ENCODE results near the gene WNK4. TPM values are rescaled to one million over a fixed set of nuclear protein-coding genes. Genes with fewer than 3 reads are reported as not detected.

The WNK4 gene
- total RNA-seq, 2 experiments from 2014 or later, result 0.18 to 0.20 TPM

DNA sequence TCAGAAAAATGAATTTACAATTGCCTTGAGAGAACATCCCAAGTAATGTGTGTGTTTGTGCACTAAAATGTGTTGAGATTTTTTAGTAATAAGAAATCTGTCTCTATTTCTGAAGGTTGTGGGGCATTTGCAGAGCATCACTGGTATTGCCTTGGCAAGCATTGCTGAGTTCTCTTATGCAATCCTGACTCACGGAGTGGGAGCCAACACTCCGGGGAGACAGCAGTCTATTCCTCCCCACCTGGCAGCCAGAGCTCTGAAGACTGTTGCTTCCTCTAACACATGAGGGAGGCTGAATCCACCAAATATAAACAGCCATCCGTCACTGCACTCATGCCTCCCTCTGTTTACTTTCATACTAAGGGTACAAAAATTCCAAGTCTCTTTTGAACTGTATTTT, 28.8 kb downstream of the WNK4 start:
- Mint-ChIP-seq H3K4me3 (no peak overlapping the region), H3K27ac (no peak overlapping the region), H3K4me1 (no peaks in the 10 kb centered on the region), H3K9me3 (no peaks in the 10 kb centered on the region), H3K27me3 (no peaks in the 10 kb centered on the region), H3K36me3 (ENCODE audit: low read depth) (peaks cover 37% of the 10 kb centered on the region)
- no peak for DNase-seq
- POLR2A ChIA-PET, result interaction anchor here (0.7 kb wide), 1 partner anchor 15 kb away, joined by 3 read pairs; the partner anchor contains the start of gene BECN1
- CTCF ChIA-PET, result interaction anchor here (1.0 to 1.1 kb wide), 2 partner anchors 11 to 46 kb away, joined by 3 to 4 read pairs; no protein-coding TSS in a partner anchor

DNA sequence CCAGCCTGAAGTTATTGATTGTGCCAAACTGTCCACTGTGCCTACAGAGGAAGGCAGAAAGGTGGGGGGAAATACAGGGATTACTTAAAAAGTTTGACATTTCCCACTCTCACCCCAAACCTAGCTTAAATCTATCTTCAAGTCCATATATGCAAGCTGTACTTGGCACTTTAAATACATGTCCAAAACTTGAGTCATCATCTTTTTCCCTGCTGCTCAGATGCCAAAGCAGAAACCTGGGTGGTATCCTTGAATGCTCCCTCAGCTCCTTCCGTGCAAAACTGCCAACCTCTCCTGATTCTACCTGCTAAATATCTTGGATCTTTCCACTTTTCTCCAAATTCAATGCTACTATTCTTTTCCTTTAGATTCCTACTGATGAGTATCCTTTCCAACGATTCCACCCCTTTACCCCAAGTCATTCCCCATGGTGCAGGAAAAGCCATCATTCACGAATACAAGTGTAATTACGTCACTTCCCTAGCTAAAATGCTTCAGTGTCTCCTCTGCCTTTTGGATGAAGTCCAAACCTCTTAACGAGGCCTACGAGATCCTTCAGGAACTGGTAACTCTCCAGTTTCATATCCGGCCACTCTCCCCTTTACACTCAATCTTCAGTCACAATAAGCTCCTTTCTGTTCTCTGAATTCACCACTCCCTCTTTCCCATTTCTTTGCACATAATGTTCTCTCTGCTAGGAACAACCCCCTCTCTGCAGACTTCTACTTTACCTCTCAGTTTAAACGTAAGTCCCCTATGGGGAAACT, 34.4 kb downstream of the WNK4 start:
- H3K27me3 Mint-ChIP-seq, result no peaks in the 10 kb centered on the region
- no peaks in the 10 kb centered on the region for H3K9me3 Mint-ChIP-seq
- POLR2A ChIA-PET, result interaction anchor here (1.1 to 2.0 kb wide), 2 partner anchors 9 kb away, joined by 3 to 10 read pairs; partner anchors contain the start of gene BECN1
- H3K4me1 Mint-ChIP-seq, result no peaks in the 10 kb centered on the region
- peaks cover 74% of the 10 kb centered on the region for H3K36me3 Mint-ChIP-seq (ENCODE audit: low read depth)
- no peak overlapping the region for H3K27ac Mint-ChIP-seq
- no peak overlapping the region for H3K4me3 Mint-ChIP-seq
- no peak for DNase-seq
- CTCF ChIA-PET, result interaction anchor here (0.5 to 1.3 kb wide), 2 partner anchors 9 to 433 kb away, joined by 3 to 8 read pairs; partner anchors contain the start of gene BECN1

DNA sequence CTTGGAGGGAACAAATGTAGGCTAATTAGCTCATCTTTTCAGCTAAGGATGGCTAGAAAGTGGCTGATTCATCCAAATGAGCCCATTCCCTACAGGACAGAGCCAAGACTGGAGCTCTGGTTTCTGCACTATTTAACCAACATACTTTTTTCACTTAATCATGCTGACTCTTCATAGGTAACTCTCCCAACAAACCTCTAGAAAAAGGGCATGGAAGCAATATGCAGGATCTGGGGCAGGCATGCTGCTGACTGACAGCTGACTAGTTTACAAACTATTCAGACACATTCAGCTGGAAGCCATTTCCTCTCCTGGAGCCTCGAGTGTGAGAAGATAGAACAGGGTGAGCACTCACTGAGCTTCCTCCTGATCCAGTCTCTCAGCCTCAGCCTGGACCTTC, 37.5 kb downstream of the WNK4 start:
- Mint-ChIP-seq H3K27ac (no peak overlapping the region), H3K4me1 (peaks cover 22% of the 10 kb centered on the region), H3K36me3 (ENCODE audit: low read depth) (peaks cover 79% of the 10 kb centered on the region), H3K9me3 (no peaks in the 10 kb centered on the region), H3K27me3 (no peaks in the 10 kb centered on the region), H3K4me3 (no peak overlapping the region)
- ChIA-PET CTCF (no interaction called here), POLR2A (interaction anchor here (0.6 to 1.5 kb wide), 2 partner anchors 16 to 44 kb away, joined by 3 to 4 read pairs; partner anchors contain the start of gene VPS25)
- no peak for DNase-seq

DNA sequence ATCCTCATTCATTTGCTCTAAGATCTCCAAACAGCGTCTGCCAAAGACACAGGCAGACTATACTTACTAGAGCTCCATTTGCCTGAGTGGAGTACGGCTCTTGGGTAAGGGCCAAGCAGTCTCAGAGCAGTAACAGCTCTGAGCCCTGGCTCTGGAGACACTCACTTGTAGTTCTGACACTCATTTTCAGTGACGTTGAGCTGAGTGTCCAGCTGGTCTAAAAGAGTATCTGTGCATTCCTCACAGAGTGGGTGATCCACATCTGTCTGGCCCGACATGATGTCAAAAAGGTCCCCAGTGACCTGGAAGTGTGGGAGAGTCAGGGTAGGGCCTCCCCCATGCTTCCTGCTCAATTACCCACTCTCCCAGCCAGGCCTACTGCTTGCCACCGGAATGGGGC, 38.0 kb downstream of the WNK4 start:
- H3K27ac Mint-ChIP-seq, result no peak overlapping the region
- H3K36me3 Mint-ChIP-seq (ENCODE audit: low read depth), result peaks cover 78% of the 10 kb centered on the region
- CTCF ChIA-PET, result interaction anchor here (0.6 kb wide), 1 partner anchor 253 kb away, joined by 3 read pairs; no protein-coding TSS in a partner anchor
- no peaks in the 10 kb centered on the region for H3K27me3 Mint-ChIP-seq
- no peak for DNase-seq
- H3K9me3 Mint-ChIP-seq, result no peaks in the 10 kb centered on the region
- H3K4me3 Mint-ChIP-seq, result no peak overlapping the region
- POLR2A ChIA-PET, result interaction anchor here (1.5 kb wide), 1 partner anchor 45 kb away, joined by 4 read pairs; the partner anchor contains the start of gene VPS25
- H3K4me1 Mint-ChIP-seq, result peaks cover 24% of the 10 kb centered on the region

DNA sequence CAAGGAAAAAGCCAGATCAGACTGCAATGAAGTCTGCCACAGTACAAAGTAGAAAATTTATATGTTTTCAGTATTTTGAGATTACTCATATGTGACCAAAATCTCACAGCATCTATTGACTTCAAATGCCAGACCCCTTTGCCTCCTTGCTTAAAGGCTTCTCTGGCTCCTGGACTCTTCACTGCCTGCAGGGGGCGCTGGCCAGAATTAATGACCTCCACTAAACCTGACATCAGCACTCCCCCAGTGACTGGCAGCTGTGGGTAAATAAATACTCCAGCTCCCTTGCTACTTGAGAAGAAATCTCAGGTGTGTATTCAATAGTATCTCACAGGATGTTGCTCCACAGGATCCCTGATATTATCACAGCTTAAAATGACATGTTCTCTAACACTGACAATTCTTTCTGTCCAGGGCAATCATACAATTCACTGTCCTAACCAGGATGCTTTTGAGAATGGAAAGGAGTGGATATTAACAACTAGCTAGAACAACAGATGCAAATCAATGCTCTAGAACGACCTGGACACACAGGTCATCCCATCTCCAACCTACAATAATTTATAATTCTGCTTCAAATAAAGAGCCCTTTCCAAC, 39.6 kb downstream of the WNK4 start:
- ChIA-PET POLR2A (interaction anchor here (1.4 kb wide), 1 partner anchor 13 kb away, joined by 5 read pairs; the partner anchor contains the start of gene PSME3), CTCF (interaction anchor here (0.6 to 5.7 kb wide), 9 partner anchors 10 to 242 kb away, joined by 3 to 48 read pairs (median 3); partner anchors contain the start of genes PSMC3IP, PSME3, RPL27 and VPS25)

DNA sequence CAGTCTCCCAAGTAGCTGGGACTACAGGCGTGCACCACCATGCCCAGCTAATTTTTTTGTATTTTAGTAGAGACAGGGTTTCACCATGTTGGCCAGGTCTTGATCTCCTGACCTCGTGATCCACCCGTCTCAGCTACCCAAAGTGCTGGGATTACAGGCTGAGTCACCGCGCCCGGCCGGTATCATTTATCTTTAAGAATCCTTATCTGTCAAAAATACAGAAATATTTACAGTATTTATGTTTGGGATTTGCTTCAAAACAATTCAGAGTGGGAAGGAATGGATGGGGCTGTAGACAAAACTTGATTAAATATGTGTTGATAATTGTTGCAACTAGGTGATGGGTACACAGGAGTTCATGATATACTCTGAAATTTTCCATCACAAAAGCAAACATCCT, 40.8 kb downstream of the WNK4 start:
- ChIA-PET POLR2A (interaction anchor here (0.6 to 4.0 kb wide), 2 partner anchors 48 to 117 kb away, joined by 4 to 30 read pairs; partner anchors contain the start of gene VPS25), CTCF (interaction anchor here (0.9 to 5.7 kb wide), 7 partner anchors 11 to 243 kb away, joined by 3 to 48 read pairs (median 5); partner anchors contain the start of genes CNTD1, COA3, PSMC3IP and PSME3)
- Mint-ChIP-seq H3K4me3 (no peak overlapping the region), H3K4me1 (peaks cover 38% of the 10 kb centered on the region), H3K36me3 (ENCODE audit: low read depth) (peaks cover 61% of the 10 kb centered on the region), H3K9me3 (no peaks in the 10 kb centered on the region), H3K27me3 (no peaks in the 10 kb centered on the region), H3K27ac (peak overlapping the region; percentile 2)
- DNase-seq, result no peak

More for the DNA sequence above, 39.6 kb downstream of the WNK4 start:
- peak; percentile 74 for DNase-seq
- H3K27me3 Mint-ChIP-seq, result no peaks in the 10 kb centered on the region
- H3K4me1 Mint-ChIP-seq, result peaks cover 36% of the 10 kb centered on the region
- H3K36me3 Mint-ChIP-seq (ENCODE audit: low read depth), result peaks cover 71% of the 10 kb centered on the region
- no peaks in the 10 kb centered on the region for H3K9me3 Mint-ChIP-seq
- H3K27ac Mint-ChIP-seq, result no peak overlapping the region
- H3K4me3 Mint-ChIP-seq, result no peak overlapping the region

DNA sequence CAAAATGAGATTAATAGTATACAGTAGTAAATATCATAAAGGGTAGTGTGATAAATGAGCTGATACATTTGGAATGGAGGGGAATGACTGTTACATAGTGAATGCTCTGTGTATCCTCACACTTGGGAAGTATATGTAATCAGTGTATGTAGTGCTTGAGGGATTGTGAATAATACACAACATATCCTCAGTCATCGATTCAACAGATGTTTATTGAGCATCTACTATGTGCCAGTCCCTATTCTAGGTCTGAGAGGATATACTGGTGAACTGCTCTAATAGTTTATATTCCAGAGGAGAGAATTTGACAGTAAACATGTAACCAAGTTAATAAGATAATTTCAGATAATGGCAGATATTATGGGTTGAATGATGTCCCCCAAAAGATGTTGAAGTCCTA, 47.1 kb downstream of the WNK4 start:
- H3K27me3 Mint-ChIP-seq, result peaks cover 22% of the 10 kb centered on the region
- POLR2A ChIA-PET, result no interaction called here
- CTCF ChIA-PET, result interaction anchor here (1.0 kb wide), 1 partner anchor 171 kb away, joined by 4 read pairs; the partner anchor contains the start of gene RPL27
- DNase-seq, result no peak
- no peaks in the 10 kb centered on the region for H3K9me3 Mint-ChIP-seq
- peaks cover 26% of the 10 kb centered on the region for H3K4me1 Mint-ChIP-seq
- H3K27ac Mint-ChIP-seq, result no peak overlapping the region
- no peak overlapping the region for H3K4me3 Mint-ChIP-seq
- peaks cover 8% of the 10 kb centered on the region for H3K36me3 Mint-ChIP-seq (ENCODE audit: low read depth)

DNA sequence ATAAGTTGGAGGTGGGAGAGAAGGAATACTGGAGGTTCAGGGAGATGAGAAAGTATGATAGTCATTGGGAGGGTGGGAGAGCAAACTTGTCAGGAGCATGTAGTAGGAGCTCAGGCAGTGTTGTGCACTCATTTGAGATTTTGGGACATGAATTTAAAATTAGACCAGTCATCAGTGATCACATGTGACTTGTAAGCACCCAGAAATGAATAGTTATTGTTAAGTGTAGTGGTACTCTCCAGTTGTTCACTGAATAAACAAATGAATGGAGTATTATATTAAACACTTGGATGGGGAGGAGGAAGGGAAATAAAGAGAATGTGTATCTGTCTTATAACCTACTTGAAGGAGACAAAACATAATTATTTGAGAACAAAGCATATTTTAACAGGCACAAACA, 50.6 kb downstream of the WNK4 start:
- peaks cover 24% of the 10 kb centered on the region for H3K4me1 Mint-ChIP-seq
- H3K36me3 Mint-ChIP-seq (ENCODE audit: low read depth), result peaks cover 10% of the 10 kb centered on the region
- no peak for DNase-seq
- H3K27ac Mint-ChIP-seq, result no peak overlapping the region
- no peak overlapping the region for H3K4me3 Mint-ChIP-seq
- ChIA-PET POLR2A (interaction anchor here (1.2 to 4.5 kb wide), 2 partner anchors 58 to 167 kb away, joined by 4 to 29 read pairs; partner anchors contain the start of genes RPL27 and VPS25), CTCF (interaction anchor here (0.8 to 4.4 kb wide), 2 partner anchors 8 to 253 kb away, joined by 4 to 48 read pairs; partner anchors contain the start of genes BECN1 and PSMC3IP)
- H3K9me3 Mint-ChIP-seq, result no peaks in the 10 kb centered on the region
- peaks cover 22% of the 10 kb centered on the region for H3K27me3 Mint-ChIP-seq

DNA sequence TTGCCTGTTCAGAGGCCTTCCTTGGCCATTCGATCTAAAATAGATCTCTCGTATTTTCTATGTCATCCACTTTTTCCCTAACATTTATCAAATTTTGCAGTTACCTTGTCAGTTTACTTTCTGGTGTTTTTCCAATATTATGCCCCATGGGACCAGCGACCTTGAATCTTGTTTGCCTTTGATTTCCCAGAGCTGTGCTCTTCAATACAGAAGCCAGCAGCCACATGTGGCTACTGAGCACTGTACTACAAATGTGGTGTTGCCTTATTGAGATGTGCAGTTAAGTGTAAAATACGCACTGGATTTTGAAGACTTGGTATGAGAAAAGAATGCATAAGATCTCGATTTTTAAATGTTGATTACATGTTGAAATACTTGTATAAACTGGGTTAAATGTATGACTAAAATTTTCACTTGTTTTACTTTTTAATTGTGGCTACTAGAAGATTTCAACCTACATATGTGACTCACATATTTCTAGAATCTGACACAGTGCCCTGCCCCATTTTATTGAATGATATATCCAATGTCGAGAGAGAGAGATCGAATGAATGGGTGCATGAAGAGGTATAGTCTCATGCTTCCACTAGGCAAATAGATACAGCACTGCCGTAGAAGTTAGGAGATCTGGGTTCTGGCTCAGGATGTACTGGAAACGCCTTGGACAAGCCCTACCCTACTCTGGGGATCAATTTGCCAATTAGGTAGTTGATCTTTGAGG, 52.0 kb downstream of the WNK4 start:
- ChIA-PET CTCF (interaction anchor here (2.2 to 4.4 kb wide), 3 partner anchors 10 to 254 kb away, joined by 7 to 48 read pairs (median 9); partner anchors contain the start of genes BECN1, PSMC3IP and RPL27), POLR2A (interaction anchor here (1.0 to 4.5 kb wide), 10 partner anchors 8 to 529 kb away, joined by 3 to 59 read pairs (median 4); partner anchors contain the start of genes AARSD1, BECN1, NBR1 and RETREG3)
- H3K36me3 Mint-ChIP-seq (ENCODE audit: low read depth), result peaks cover 11% of the 10 kb centered on the region
- DNase-seq, result no peak
- H3K27ac Mint-ChIP-seq, result peak overlapping the region; percentile 92
- H3K9me3 Mint-ChIP-seq, result no peaks in the 10 kb centered on the region
- H3K4me1 Mint-ChIP-seq, result peaks cover 24% of the 10 kb centered on the region
- H3K4me3 Mint-ChIP-seq, result peak overlapping the region; percentile 89
- peaks cover 17% of the 10 kb centered on the region for H3K27me3 Mint-ChIP-seq

DNA sequence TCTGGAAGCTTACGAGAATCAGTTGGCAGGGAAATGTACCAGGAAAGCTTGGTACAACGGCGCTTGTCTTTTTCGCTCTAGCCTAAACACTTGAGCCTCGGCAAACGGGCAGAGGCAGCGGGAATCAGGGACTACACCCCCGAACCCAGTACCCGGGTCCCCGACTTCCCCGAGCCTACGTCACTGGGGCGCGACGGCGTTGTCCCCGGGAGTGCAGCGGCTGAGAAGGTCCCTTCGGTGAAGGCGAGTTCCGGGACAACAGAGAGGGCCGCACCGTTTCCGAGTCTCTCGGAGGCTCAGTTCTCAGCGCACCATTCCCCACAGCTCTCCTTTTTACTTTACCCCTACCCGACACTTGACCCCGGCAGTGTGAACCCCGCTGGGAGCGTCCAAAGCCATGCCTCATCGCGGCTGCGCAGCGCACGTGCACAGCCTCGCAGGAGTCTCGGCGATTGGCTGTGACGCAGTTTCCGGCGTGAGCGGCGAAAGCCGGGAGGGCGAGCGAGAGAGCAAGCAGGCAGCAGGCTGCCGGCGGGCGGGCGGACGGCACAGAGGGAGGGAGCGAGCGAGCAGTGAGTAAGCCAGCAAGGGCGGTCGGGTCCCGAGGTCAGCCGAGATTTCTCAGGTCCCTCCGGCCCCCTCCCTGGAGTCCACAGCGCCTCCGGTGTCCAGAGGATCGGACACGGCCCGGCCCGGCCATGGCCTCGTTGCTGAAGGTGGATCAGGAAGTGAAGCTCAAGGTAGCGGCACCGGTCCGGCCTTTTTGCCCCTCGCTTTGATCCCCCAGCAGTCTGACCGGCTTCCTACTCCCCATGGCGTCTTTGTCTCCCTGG, 52.7 kb downstream of the WNK4 start, which contains the start of gene PSME3:
TSS of gene PSME3 (plus strand) at position 464 of the 833 bp plus-strand sequence. CDS start at position 699, 235 bp downstream.
- peak; percentile 91 for DNase-seq
- Mint-ChIP-seq H3K36me3 (ENCODE audit: low read depth) (peaks cover 19% of the 10 kb centered on the region), H3K9me3 (no peaks in the 10 kb centered on the region), H3K4me3 (peak within 1 kb of the TSS; percentile 89), H3K4me1 (peaks cover 26% of the 10 kb centered on the region), H3K27me3 (peaks cover 10% of the 10 kb centered on the region), H3K27ac (peak within 1 kb of the TSS; percentile 92)
- POLR2A ChIA-PET, result interaction anchor here (0.6 to 4.5 kb wide), 25 partner anchors 9 to 1274 kb away, joined by 3 to 59 read pairs (median 4); partner anchors contain the start of genes AARSD1, AOC2, AOC3 and BECN1
- CTCF ChIA-PET, result interaction anchor here (2.2 to 4.4 kb wide), 3 partner anchors 11 to 255 kb away, joined by 7 to 48 read pairs (median 9); partner anchors contain the start of genes BECN1, PSMC3IP and RPL27

DNA sequence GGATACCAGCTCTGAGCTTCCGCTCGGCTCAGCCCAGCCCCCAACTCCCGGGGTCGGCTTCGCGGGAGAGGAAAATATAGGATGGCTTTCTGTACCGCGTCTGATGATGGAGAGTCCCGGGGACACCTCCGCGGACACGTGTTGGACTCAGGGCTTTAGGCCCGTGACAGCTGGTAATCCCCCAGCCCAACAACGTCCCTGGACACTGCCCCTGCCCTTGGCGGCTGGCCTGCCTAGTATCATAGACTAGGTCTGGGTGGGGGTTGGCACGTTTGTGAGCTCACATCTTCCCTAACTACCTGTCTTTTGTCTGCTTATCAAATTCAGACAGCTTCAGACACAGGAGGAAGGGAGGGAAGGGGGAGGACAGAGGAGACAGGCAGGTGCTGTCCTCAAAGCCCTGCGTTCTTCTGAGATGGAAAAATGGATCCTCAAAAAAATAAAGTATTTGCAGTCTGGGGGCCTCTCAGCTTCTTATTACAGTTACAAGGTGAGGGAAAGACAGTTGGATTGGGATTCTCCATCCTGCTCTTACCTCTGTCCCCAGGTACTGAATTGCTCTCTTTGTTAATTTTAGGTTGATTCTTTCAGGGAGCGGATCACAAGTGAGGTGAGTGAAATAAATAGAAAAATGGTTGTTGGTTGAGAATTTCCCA, 53.5 kb downstream of the WNK4 start:
- Mint-ChIP-seq H3K36me3 (ENCODE audit: low read depth) (peaks cover 26% of the 10 kb centered on the region), H3K9me3 (no peaks in the 10 kb centered on the region), H3K4me1 (peaks cover 26% of the 10 kb centered on the region), H3K27ac (peak overlapping the region; percentile 92), H3K4me3 (peak overlapping the region; percentile 89), H3K27me3 (peaks cover 5% of the 10 kb centered on the region)
- DNase-seq, result no peak
- POLR2A ChIA-PET, result interaction anchor here (0.6 to 4.5 kb wide), 21 partner anchors 8 to 1273 kb away, joined by 3 to 59 read pairs (median 4); partner anchors contain the start of genes AOC2, AOC3, BECN1 and CNTD1
- CTCF ChIA-PET, result interaction anchor here (2.2 to 4.4 kb wide), 3 partner anchors 11 to 256 kb away, joined by 7 to 48 read pairs (median 9); partner anchors contain the start of genes BECN1, PSMC3IP and RPL27
